Right forelimb (tissue), 1 donor: ENCODE results near the gene BCKDHB.

Experiments
- DNase-seq: peaks from one replicate; pipeline ENCODE4 v3.0.0-alpha.2; 2018

The BCKDHB gene

DNA sequence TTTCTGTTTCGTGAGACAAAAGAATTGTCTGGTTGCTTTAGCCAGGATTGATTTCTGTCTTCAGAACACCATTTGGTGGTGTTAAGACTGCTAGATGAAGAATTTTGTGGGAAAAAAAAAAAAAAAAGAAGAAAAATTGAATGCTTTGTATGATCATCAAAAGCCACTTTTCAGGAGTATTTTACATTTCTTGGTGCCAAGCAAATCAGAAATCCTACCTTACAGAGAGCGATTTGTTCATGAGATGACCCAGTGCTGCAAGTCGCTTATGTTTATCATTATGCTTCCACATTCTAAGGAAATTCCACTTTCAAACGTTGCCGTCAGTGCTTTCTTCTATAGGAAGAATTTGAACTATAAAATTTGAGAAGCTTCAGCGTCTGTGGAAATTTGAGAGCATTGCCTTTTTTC lies 228.7 kb downstream of the BCKDHB start:
- no peak for DNase-seq

DNA sequence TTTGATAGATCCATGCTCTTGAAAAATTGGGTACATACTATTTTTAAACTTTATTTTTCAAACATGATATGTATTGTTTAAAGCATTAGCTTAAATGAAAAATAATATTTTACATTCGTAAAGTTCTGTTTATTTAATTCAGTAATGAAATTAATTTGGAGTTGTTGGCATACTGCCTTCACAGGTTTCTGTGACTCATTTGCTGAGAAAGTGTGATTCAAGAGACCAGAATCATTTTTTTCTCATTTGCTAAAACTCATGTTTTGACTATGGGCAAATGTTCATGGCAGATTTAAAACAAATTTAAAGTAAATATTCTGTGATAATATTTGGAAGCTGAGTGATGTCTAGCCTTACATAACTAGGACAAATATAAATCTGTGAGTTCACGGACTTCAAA lies 230.4 kb downstream of the BCKDHB start:
- DNase-seq, result no peak

- DNase-seq, result no peak
These were observed 231.8 kb downstream of the BCKDHB start for GRCh38 chr6:80338201-80338836.

DNA sequence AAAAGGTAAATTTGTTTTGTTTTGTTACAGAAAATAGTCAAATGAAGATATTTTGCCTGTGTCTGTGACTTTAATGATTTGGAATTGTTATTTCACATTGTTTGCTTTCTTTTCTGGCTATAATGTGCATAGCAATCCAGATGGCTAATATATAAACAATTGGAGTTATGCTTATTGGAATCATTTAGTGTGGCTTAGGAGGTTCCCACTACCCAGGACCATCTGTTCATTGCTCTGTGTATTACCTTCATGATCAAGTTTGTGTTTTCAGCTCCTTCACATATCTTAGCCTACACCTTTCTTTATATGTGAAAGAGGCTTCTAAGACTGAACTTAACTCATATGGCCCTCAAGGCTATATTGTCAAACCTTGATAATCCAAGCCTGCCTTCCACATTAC lies 232.9 kb downstream of the BCKDHB start:
- no peak for DNase-seq

DNA sequence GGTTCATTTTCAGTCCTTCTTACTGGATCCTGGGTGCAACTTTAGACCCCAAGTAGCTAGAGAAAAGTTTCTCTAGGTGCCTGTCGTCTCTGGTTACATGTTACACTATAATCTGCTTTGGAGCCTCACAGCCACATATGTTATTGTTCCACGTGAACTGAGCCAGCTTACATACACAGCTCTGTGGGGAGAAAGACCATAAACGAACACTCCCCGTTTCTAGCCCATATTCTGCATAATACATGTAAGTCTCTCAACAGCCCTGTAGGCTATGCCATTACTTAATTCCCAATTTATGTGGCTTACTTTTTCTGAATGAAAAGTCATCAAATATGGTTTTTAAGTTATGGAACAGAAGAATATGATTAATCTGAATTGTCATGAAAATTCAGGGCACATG lies 233.8 kb downstream of the BCKDHB start:
- no peak for DNase-seq

DNA sequence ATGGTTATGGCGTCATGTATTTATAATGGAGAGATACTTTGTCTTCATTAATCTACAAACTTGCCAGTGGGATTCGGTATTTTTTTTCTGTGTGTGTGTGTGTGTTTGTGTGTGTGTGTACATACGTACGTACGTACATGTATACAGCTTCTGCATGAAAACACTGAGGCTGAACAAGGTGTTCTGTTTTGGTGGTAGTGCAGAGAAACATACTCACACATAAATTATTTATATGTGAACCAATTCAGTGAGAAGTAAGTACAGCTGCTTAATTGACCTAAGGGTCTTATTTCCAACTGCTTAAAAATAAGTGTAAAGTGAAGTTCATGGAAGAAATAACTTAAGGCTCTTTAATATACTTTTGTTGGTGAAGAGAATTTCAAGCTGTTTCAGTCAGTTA lies 234.2 kb downstream of the BCKDHB start:
- no peak for DNase-seq

DNA sequence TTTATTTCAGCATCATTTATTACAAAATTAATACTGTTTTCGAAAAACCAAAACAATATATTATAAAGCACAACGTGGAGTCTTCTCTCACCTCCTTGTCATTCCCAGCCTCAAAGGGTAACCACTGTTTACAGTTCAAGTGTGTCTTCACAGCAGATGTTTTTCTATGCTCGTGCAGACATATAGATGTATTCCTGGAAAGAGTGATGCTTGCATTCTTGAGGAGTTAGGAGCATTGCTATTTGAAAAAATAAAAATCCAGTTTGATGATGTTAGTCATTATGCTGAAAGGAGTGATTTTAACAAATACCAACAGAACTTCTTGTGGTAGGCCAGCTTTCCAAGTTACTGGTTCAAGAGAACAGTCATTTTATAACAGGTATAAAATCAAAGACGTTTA lies 234.9 kb downstream of the BCKDHB start:
- DNase-seq, result no peak

DNA sequence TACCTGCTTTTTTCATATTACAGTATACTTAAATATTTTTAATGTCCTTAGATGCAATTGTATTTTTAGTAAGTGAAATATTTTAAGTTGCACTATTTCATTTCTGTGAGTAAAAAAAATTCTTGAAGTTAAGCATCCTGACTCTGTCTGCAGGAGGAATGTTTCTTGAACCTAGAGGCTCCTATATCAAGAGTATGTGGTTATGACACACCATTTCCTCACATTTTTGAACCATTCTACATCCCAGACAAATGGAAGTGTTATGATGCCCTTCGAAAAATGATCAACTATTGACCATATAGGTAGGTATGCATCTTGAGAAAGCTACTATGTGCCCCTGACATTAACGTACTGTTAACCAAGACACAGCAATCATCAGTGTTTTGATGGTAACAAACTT lies 237.0 kb downstream of the BCKDHB start:
- no peak for DNase-seq

DNA sequence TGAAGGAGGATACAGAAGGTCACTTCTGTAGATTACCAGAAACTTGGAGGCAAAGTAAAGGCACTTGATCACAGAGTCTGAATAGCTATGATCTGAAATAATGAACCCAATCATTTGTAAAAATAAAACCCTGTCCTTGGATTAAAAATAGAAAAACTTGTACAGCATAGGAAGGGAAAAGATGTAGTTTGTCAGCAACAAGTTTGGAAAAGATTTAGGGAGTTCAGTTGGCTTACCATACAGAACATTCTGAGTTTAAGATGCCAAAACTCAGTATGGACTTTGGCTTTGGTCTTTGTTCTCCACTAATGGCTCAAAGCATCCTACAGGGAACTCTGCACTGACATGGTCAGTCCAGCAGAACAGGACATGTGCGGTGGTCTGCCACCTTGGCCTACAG lies 240.6 kb downstream of the BCKDHB start:
- no peak for DNase-seq

DNA sequence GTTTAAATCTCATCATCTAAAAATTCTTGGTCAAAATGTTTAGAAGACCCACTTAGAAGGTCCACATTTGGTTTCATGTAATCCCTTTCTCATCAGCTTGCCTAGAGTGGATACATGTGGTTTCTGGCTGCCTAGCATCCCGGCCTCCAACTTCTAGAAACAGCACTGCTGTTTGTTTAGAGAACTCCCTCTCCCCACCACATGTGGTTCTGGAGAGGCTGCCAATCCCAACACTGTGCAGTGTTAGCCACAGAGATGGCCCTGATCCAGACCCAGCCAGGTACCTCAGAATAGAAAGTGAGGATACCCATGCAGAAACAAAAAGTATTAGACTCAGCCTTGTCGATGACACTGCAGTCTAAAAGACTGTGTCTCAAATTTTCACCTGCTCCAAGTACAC lies 241.8 kb downstream of the BCKDHB start:
- peak; percentile 58 for DNase-seq

GRCh38 chr6:80356000-80356399 lies 249.5 kb downstream of the BCKDHB start:
- no peak for DNase-seq

DNA sequence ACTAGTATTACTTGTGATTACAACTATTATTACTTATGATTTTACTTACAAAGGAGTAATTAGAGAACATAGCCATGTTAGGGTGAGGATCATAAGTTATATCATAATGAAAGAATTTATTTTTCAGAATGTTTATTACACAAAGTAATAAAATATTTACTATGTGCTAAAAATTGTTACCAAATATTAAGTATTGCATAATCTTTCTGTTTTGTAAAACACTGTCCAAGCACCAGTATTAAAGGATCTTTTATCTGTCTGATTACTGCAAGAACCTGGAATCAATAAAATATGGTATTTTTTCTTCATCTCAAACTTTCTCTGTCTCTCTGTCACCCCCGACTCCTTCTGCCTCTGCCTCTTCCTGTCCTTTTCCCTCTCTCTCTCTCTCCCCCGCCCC lies 250.1 kb downstream of the BCKDHB start:
- no peak for DNase-seq

- DNase-seq, result no peak
These were observed 250.6 kb downstream of the BCKDHB start for GRCh38 chr6:80357081-80357480.

- DNase-seq, result no peak
These were observed 251.2 kb downstream of the BCKDHB start for GRCh38 chr6:80357674-80358073.

- DNase-seq, result no peak
These were observed 257.1 kb downstream of the BCKDHB start for GRCh38 chr6:80363501-80364122.

GRCh38 chr6:80364149-80364548 lies 257.7 kb downstream of the BCKDHB start:
- DNase-seq, result no peak

DNA sequence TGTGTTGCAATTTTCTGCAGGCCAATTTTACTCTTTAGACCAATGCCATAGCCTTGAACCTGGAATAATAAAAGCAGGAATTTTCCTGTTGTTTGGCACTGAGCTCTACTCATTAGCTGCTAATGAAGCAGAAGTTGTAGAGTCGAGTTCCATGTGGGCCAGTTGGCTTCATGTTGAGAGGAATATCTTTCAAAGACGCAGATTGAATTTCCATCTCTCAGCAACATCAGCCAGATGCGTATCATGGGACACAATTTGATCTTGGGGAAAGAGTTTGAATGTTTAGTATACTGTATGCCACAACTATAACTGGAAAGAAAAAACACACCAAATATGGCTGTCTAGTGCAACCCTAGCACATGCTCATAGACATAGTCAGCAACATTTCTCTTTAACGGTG lies 259.6 kb downstream of the BCKDHB start:
- DNase-seq, result no peak

DNA sequence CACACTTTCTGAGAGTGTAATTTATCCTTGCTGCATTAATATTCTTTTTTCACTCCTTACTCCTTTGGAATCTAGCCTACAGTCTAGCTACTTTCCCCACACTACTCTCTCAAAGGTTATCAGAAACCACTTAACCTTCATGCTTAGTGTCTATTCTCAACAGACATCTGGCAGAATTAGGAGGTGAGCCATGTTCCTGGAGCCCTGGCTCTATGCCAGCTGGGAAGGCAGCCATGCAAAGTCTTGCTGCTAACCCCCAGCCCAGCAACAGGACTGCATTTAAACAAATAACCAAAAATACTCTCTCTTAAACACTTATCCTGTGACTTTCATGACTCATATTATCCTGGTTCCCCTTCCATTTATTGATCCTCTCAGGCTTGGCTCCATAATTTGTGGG lies 260.2 kb downstream of the BCKDHB start:
- no peak for DNase-seq

DNA sequence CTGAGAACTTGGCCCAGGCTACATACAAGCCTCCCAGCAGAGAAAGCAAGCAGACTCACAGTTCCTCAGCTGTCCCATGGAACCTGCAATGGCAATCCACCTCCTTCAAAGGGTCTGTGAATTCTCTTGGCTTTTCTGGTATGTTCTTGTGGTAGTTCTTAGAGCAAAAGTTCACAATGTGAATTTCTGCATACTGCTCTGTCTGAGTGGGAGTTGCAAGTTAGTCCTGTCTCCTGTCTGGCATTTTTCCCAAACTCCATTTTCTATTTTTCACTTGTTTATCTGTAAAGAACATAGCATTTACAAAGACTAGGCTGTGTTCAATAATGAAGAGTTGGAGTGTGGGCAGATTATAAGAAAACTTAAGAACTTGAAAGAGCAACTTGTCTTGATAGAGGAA lies 269.9 kb downstream of the BCKDHB start:
- DNase-seq, result no peak

- DNase-seq, result no peak
These were observed 274.1 kb downstream of the BCKDHB start for GRCh38 chr6:80380566-80380965.

DNA sequence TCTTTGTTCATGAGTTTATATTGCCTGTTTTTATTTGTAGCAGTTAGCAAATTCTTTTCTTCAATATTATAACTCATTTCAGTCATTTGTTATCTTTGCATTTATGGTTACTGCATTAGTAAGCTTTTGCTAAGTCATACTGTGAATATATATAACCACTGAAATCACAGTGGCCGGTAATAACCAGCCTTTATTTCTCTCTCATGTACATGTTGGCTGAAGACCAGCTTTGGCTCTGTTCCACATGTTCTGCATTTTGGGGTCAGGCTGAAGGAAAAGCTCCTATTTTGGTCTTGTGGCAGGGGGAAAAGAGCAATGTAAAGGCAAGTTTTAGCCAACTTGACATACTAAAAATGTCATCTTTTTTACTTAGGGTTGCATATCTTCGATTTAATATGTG lies 276.3 kb downstream of the BCKDHB start:
- DNase-seq, result peak; percentile 62

GRCh38 chr6:80388507-80388906 lies 282.0 kb downstream of the BCKDHB start:
- no peak for DNase-seq
